Stomach (tissue), 9 donors: Measurements from ENCODE around the gene WWC2. TPM values are rescaled to one million over a fixed set of nuclear protein-coding genes. Genes with fewer than 3 reads are reported as not detected.
A peak's percentile ranks its signal among the peaks of the same experiment; 100 is the strongest.

Experiments
- DNase-seq, 2 donors: peaks; one replicate each; pipeline versions ENCODE4 v3.0.0 to v3.0.0-alpha.2; 2013 to 2019
- H3K27ac ChIP-seq, 5 donors: fragments of 200-600 bp in 4 of 5; sonication (generic) in 4 of 5; one replicate each; pipeline ENCODE4 v1.5.1; 2013 to 2019; ENCODE audit warnings: mild to moderate bottlenecking in 1 of 5, moderate library complexity in 1 of 5
- H3K27me3 ChIP-seq, 3 donors: fragments of 200-600 bp; sonication (generic); one replicate each; pipeline ENCODE4 v1.5.1; 2017 to 2019; ENCODE audit warnings: mixed run types in 1 of 3
- H3K36me3 ChIP-seq, 4 donors: fragments of 200-600 bp; sonication (generic); 1 replicate in 3 of 4; 2 replicates in 1 of 4; pipeline ENCODE4 v1.5.1; 2016 to 2019
- H3K4me1 ChIP-seq, 4 donors: fragments of 200-600 bp; sonication (generic); one replicate each; pipeline ENCODE4 v1.5.1; 2016 to 2019
- H3K4me3 ChIP-seq, 4 donors: fragments of 200-600 bp; sonication (generic) in 3 of 4; one replicate each; pipeline ENCODE4 v1.5.1; 2016 to 2019; ENCODE audit warnings: mild to moderate bottlenecking in 1 of 4
- H3K9me3 ChIP-seq, 4 donors: fragments of 200-600 bp; sonication (generic); one replicate each; pipeline ENCODE4 v1.5.1; 2016 to 2019
- EP300 ChIP-seq: sonication (generic); formaldehyde crosslinking; IDR thresholded peaks from one replicate; pipeline ENCODE4 v1.6.1; 2017; ENCODE audit warnings: antibody characterized with exemption
- POLR2A ChIP-seq, 4 donors: fragments of 450-650 bp; IDR thresholded peaks; one replicate each; pipeline ENCODE4 v1.6.1; 2016; ENCODE audit warnings: antibody characterized with exemption in 4 of 4, control low read depth in 2 of 4, mild to moderate bottlenecking in 1 of 4, moderate library complexity in 1 of 4
- POLR2AphosphoS5 ChIP-seq, 3 donors: sonication (generic); formaldehyde crosslinking; IDR thresholded peaks; one replicate each; pipeline ENCODE4 v1.6.1; 2016; ENCODE audit warnings: antibody characterized with exemption in 3 of 3
- WGBS, 5 donors: extraction: QIAGEN DNeasy Blood & Tissue Kit in 3 of 5; methylation state at CpG; one replicate each; pipeline versions ENCODE4 v1.1.5 to v1.1.7; 2013 to 2018; 5-methylcytosine and 5-hydroxymethylcytosine counted together
- intact Hi-C: fragments of 100-400 bp; cut with DNase I; formaldehyde crosslinking; loops from one replicate; pipeline ENCODE4 v1.15.1; 2023; ENCODE audit warnings: low total_unique reads
- polyA plus RNA-seq, 3 donors: library from polyadenylated mRNA; stranded (reverse); fragments of 200-250 nt; gene quantifications; one replicate each; pipeline ENCODE4 v1.2.3, GENCODE V29; 2013
- total RNA-seq, 5 donors: library from RNA; depleted of rRNA; stranded (reverse); fragments of >200 nt; gene quantifications; one replicate each; pipeline versions ENCODE4 v1.1.0 to v1.2.3, GENCODE V29; 2014 to 2016
- TF ChIP-seq, protein P1 (sequence below), 7 experiments: fragments of 450-650 bp in 4 of 7; fragments of 200-600 bp in 3 of 7; sonication (generic) in 3 of 7; IDR thresholded peaks; one replicate each; pipeline ENCODE4 v1.5.1; 2016 to 2019; ENCODE audit warnings: antibody characterized with exemption in 7 of 7, control low read depth in 2 of 7, mild to moderate bottlenecking in 1 of 7
- donor health status: healthy with polysubstance abuse.
- donor health status: Bipolar disorder and iron deficiency.
- donor health status: healthy.

The WWC2 gene
- total and polyA plus RNA-seq, 8 donors: 2.6 to 59.1 (median 31.1) TPM

GRCh38 chr4:183165376-183165775 is 66.3 kb downstream of the WWC2 start:
- DNase-seq: no peak
- H3K27ac ChIP-seq: no peak overlapping the region
- no peaks in the 10 kb centered on the region for H3K9me3 ChIP-seq
- no peak for TF ChIP-seq POLR2A (IDR thresholded peaks at IDR 0.05)
- TF ChIP-seq POLR2AphosphoS5 (IDR thresholded peaks at IDR 0.05): no peak
- no peak for TF ChIP-seq EP300
- TF ChIP-seq, protein P1, sequence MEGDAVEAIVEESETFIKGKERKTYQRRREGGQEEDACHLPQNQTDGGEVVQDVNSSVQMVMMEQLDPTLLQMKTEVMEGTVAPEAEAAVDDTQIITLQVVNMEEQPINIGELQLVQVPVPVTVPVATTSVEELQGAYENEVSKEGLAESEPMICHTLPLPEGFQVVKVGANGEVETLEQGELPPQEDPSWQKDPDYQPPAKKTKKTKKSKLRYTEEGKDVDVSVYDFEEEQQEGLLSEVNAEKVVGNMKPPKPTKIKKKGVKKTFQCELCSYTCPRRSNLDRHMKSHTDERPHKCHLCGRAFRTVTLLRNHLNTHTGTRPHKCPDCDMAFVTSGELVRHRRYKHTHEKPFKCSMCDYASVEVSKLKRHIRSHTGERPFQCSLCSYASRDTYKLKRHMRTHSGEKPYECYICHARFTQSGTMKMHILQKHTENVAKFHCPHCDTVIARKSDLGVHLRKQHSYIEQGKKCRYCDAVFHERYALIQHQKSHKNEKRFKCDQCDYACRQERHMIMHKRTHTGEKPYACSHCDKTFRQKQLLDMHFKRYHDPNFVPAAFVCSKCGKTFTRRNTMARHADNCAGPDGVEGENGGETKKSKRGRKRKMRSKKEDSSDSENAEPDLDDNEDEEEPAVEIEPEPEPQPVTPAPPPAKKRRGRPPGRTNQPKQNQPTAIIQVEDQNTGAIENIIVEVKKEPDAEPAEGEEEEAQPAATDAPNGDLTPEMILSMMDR (IDR thresholded peaks at IDR 0.05): no peak
- intact Hi-C loops: no loop called here
- H3K4me1 ChIP-seq: peaks cover 0 to 37% (median 20%) of the 10 kb centered on the region in 4 donors
- H3K27me3 ChIP-seq: no peaks in the 10 kb centered on the region
- WGBS, 5 donors: 11 to 31% (median 15%) methylated on average over 1 of the region's 1 CpG
- H3K36me3 ChIP-seq: no peaks in the 10 kb centered on the region
- H3K4me3 ChIP-seq: no peak overlapping the region

DNA sequence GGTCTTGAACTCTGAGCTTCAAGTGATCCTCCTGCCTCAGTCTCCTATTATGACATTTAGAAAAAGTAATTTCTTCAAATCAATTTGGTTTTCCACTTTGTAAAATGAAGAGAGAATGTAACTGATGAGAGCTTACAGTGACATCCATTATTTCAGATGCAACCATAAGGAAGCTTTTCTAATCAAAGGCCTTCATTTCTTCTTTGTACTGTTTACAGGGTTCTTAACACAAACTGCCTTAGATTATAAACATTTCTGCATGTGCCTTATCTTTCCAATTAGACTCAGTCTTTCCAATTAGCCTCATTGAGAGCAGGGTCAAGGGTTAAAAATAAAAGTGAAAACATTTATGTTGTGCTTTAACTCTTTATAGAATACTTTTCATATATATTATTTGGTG is 71.8 kb downstream of the WWC2 start:
- Histone ChIP-seq H3K36me3 (no peaks in the 10 kb centered on the region), H3K9me3 (no peaks in the 10 kb centered on the region), H3K27ac (no peak overlapping the region), H3K27me3 (no peaks in the 10 kb centered on the region), H3K4me1 (peaks cover 8 to 57% (median 29%) of the 10 kb centered on the region in 4 donors), H3K4me3 (no peak overlapping the region)
- intact Hi-C loops: no loop called here
- no peak for DNase-seq
- TF ChIP-seq POLR2AphosphoS5 (IDR thresholded peaks at IDR 0.05): no peak

DNA sequence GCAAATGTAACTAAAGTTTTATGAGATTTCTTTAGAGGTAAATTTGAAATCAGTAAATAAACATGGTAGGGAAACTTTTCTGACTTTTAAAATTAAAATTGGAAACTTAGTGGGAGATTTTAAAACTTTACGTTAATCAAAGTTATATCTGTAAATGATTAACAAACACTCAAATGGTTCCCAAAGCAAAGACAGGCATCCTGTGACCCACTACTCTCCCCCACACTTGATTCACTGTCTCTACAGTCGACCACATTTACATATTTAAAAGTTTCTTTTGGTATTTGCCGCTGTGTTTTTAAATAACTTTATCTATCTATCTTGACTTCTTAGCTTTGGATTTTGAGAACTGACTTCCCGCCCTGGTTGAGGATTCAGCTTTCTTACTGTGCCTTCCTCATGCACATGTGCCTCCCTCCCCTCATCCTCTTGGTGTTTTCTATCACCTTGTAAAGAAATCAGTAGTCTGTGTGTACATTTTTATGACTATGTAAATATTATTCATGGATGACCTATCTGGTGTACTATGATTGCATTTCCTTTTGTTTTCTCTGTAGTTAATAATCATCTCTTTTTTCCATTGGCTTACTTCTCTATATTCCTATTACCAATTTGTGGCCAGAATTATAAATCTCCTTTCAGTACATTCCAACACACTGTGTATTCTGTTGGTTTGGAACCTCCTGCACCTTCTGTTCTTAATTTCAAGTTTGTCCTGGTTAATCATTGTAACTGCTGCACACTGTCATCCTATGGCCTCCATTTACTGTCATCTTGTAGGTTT is 72.6 kb downstream of the WWC2 start:
- Histone ChIP-seq H3K36me3 (no peaks in the 10 kb centered on the region), H3K4me1 (peaks cover 11 to 60% (median 32%) of the 10 kb centered on the region in 4 donors), H3K4me3 (no peak overlapping the region), H3K27me3 (no peaks in the 10 kb centered on the region), H3K9me3 (no peaks in the 10 kb centered on the region), H3K27ac (no peak overlapping the region)
- WGBS, 5 donors: 30 to 57% (median 35%) methylated on average over 4 of the region's 4 CpGs
- DNase-seq: no peak
- no peak for TF ChIP-seq EP300
- intact Hi-C loops: no loop called here

- Histone ChIP-seq H3K4me1 (peaks cover 11 to 64% (median 35%) of the 10 kb centered on the region in 4 donors), H3K27ac (no peak overlapping the region)
- intact Hi-C loops: no loop called here
Observed at GRCh38 chr4:183172881-183173280, 73.8 kb downstream of the WWC2 start.

GRCh38 chr4:183173580-183174526 is 74.8 kb downstream of the WWC2 start:
- WGBS, 5 donors: 49 to 64% (median 52%) methylated on average over 13 of the region's 13 CpGs
- intact Hi-C loops: no loop called here
- Histone ChIP-seq H3K9me3 (no peaks in the 10 kb centered on the region), H3K36me3 (no peaks in the 10 kb centered on the region), H3K27me3 (no peaks in the 10 kb centered on the region), H3K4me1 (peaks cover 11 to 64% (median 35%) of the 10 kb centered on the region in 4 donors), H3K4me3 (no peak overlapping the region), H3K27ac (no peak overlapping the region)
- no peak for TF ChIP-seq POLR2AphosphoS5 (IDR thresholded peaks at IDR 0.05)
- TF ChIP-seq, protein P1 (IDR thresholded peaks at IDR 0.05): no peak
- no peak for TF ChIP-seq EP300
- no peak for TF ChIP-seq POLR2A (IDR thresholded peaks at IDR 0.05)
- peak in 1 of 2 donors; percentile 14 for DNase-seq

More at GRCh38 chr4:183172881-183173280, 73.8 kb downstream of the WWC2 start:
- no peaks in the 10 kb centered on the region for H3K9me3 ChIP-seq
- TF ChIP-seq EP300: no peak
- TF ChIP-seq, protein P1 (IDR thresholded peaks at IDR 0.05): no peak
- no peak for TF ChIP-seq POLR2A (IDR thresholded peaks at IDR 0.05)
- TF ChIP-seq POLR2AphosphoS5 (IDR thresholded peaks at IDR 0.05): no peak
- no peaks in the 10 kb centered on the region for H3K36me3 ChIP-seq
- no peak overlapping the region for H3K4me3 ChIP-seq
- 87 to 97% (median 92%) methylated on average over 1 of the region's 1 CpG for WGBS, 5 donors
- H3K27me3 ChIP-seq: no peaks in the 10 kb centered on the region
- DNase-seq: no peak
